ENCODE data around the gene RPL29. TPM values are rescaled to one million over a fixed set of nuclear protein-coding genes. Genes with fewer than 3 reads are reported as not detected.
"Not testable (repeated sequence)": the region's sequence is repeated elsewhere in the genome, so short reads cannot be mapped to it uniquely, and the experiment has no call there.

The RPL29 gene
- total RNA-seq, 1 donor from 2014 or later, result 2,366 TPM

GRCh38 chr3:51992017-51992682 is 3.5 kb downstream of the RPL29 start:
- TF ChIP-seq, protein P1, sequence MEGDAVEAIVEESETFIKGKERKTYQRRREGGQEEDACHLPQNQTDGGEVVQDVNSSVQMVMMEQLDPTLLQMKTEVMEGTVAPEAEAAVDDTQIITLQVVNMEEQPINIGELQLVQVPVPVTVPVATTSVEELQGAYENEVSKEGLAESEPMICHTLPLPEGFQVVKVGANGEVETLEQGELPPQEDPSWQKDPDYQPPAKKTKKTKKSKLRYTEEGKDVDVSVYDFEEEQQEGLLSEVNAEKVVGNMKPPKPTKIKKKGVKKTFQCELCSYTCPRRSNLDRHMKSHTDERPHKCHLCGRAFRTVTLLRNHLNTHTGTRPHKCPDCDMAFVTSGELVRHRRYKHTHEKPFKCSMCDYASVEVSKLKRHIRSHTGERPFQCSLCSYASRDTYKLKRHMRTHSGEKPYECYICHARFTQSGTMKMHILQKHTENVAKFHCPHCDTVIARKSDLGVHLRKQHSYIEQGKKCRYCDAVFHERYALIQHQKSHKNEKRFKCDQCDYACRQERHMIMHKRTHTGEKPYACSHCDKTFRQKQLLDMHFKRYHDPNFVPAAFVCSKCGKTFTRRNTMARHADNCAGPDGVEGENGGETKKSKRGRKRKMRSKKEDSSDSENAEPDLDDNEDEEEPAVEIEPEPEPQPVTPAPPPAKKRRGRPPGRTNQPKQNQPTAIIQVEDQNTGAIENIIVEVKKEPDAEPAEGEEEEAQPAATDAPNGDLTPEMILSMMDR (IDR thresholded peaks at IDR 0.05; ENCODE audit: insufficient read depth, low read length, poor library complexity, severe bottlenecking), result no peak
- Histone ChIP-seq H3K4me3 (ENCODE audit: low read depth, low read length) (no peak overlapping the region), H3K36me3 (ENCODE audit: control insufficient read depth, insufficient read depth, low read length) (peaks cover 4% of the 10 kb centered on the region), H3K27me3 (ENCODE audit: control insufficient read depth, insufficient read depth, low read length) (no peaks in the 10 kb centered on the region)
- DNase-seq (ENCODE audit: low read depth), result no peak

DNA sequence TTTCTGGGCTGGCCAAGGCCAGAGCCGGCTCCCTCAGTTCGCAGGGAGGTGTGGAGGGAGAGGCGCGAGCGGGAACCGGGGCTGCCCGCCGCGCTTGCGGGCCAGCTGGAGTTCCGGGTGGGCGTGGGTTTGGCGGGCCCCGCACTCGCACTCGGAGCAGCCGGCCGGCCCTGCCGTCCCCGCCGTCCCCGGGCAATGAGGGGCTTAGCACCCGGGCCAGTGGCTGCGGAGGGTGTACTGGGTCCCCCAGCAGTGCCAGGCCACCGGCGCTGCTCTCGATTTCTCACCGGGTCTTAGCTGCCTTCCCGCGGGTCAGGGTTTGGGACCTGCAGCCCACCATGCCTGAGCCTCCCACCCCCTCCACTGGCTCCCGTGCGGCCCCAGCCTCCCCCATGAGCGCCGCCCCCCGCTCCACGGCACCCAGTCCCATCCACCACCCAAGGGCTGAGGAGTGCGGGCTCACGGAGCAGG is 5.2 kb downstream of the RPL29 start:
- DNase-seq (ENCODE audit: low read depth); H3K36me3 ChIP-seq (ENCODE audit: control insufficient read depth, insufficient read depth, low read length); H3K4me3 ChIP-seq (ENCODE audit: low read depth, low read length); H3K27me3 ChIP-seq (ENCODE audit: control insufficient read depth, insufficient read depth, low read length): not testable (repeated sequence)

DNA sequence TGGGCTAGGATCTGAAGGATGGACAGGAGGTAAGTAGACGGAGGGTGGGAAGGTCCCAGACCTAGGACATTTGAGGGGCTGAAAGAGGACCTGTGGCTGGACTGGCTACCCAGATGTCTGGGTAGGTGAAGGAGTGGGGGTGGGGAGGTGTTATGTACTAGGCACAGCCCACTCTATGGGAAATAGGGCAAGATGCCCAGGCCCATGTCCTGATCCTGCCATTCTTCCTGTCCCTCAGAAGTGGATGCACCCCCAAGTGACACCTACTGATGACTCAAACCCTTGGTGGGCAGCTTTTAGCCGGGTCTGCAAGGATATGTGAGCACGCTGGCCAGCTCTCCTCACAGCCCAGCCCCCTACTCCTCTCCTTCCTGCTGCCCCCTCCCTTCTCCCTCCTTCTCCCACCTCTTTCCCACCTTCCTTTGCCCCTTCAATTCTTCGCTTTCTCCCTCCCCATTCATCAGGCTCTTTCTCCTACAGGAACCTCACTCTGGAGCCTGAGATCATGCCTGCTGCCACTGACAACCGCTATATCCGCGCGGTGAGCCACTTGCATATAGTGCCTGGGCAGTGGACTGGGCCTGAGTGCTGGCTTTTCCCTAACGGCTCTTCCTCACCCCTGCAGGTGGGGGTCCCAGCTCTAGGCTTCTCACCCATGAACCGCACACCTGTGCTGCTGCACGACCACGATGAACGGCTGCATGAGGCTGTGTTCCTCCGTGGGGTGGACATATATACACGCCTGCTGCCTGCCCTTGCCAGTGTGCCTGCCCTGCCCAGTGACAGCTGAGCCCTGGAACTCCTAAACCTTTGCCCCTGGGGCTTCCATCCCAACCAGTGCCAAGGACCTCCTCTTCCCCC is 7.2 kb downstream of the RPL29 start:
- no peak overlapping the region for H3K4me3 ChIP-seq (ENCODE audit: low read depth, low read length)
- H3K27me3 ChIP-seq (ENCODE audit: control insufficient read depth, insufficient read depth, low read length), result no peaks in the 10 kb centered on the region
- peaks cover 2% of the 10 kb centered on the region for H3K36me3 ChIP-seq (ENCODE audit: control insufficient read depth, insufficient read depth, low read length)
- DNase-seq (ENCODE audit: low read depth), result no peak
- TF ChIP-seq, protein P1 (IDR thresholded peaks at IDR 0.05; ENCODE audit: insufficient read depth, low read length, poor library complexity, severe bottlenecking), result no peak

GRCh38 chr3:51987568-51987967 is 8.1 kb downstream of the RPL29 start:
- TF ChIP-seq, protein P1 (IDR thresholded peaks at IDR 0.05; ENCODE audit: insufficient read depth, low read length, poor library complexity, severe bottlenecking), result no peak

GRCh38 chr3:51986010-51986947 is 9.4 kb downstream of the RPL29 start:
- no peak for DNase-seq (ENCODE audit: low read depth)
- Histone ChIP-seq H3K27me3 (ENCODE audit: control insufficient read depth, insufficient read depth, low read length) (no peaks in the 10 kb centered on the region), H3K36me3 (ENCODE audit: control insufficient read depth, insufficient read depth, low read length) (no peaks in the 10 kb centered on the region), H3K4me3 (ENCODE audit: low read depth, low read length) (no peak overlapping the region)
- TF ChIP-seq, protein P1 (IDR thresholded peaks at IDR 0.05; ENCODE audit: insufficient read depth, low read length, poor library complexity, severe bottlenecking), result no peak

More at GRCh38 chr3:51987568-51987967, 8.1 kb downstream of the RPL29 start:
- Histone ChIP-seq H3K27me3 (ENCODE audit: control insufficient read depth, insufficient read depth, low read length) (no peaks in the 10 kb centered on the region), H3K36me3 (ENCODE audit: control insufficient read depth, insufficient read depth, low read length) (peaks cover 2% of the 10 kb centered on the region), H3K4me3 (ENCODE audit: low read depth, low read length) (no peak overlapping the region)
- no peak for DNase-seq (ENCODE audit: low read depth)
